Astrocyte of the cerebellum (primary cell): Measurements from ENCODE around the gene PTRH2.
"Not testable (repeated sequence)": the region's sequence is repeated elsewhere in the genome, so short reads cannot be mapped to it uniquely, and the experiment has no call there.

Experiments
- DNase-seq: peaks from one replicate; pipeline ENCODE4 v3.0.0-alpha.2; 2011; ENCODE audit warnings: low read depth
- H3K4me3 ChIP-seq: 2 replicates; pipeline ENCODE4 v1.5.1; 2011; ENCODE audit warnings: mild to moderate bottlenecking, low read depth, low read length, moderate library complexity
- CTCF ChIP-seq: IDR thresholded peaks from 2 replicates; pipeline ENCODE4 v1.5.1; 2012; ENCODE audit warnings: low read length, low read depth, moderate library complexity, mild to moderate bottlenecking; ENCODE audit errors: missing control alignments
- in situ Hi-C: cut with HindIII; loops from 2 replicates; pipeline ENCODE4 v1.10.0; 2017; ENCODE audit warnings: low sequenced_read_pairs

PTRH2 gene

GRCh38 chr17:59707149-59707970 lies at the start of gene PTRH2, which contains the start of gene VMP1:
PTRH2 (minus strand) TSS chr17:59707430; CDS start chr17:59697978, 9,452 bp downstream.
VMP1 (plus strand) TSS chr17:59707654; CDS start chr17:59731447, 23,793 bp downstream.
- in situ Hi-C loops, result no loop called here
- peak within 1 kb of the TSS; percentile 96 for H3K4me3 ChIP-seq
- no peak for TF ChIP-seq CTCF

GRCh38 chr17:59756236-59756818 lies 49.1 kb upstream of the PTRH2 start:
- TF ChIP-seq CTCF, result no peak
- DNase-seq, result peak; percentile 82
- in situ Hi-C loops, result no loop called here
- no peak overlapping the region for H3K4me3 ChIP-seq

More at GRCh38 chr17:59707149-59707970, at the start of gene PTRH2, which contains the start of gene VMP1:
- peak; percentile 99 for DNase-seq

GRCh38 chr17:59755069-59755468 lies 47.8 kb upstream of the PTRH2 start:
- in situ Hi-C loops, H3K4me3 ChIP-seq, DNase-seq: not testable (repeated sequence)

- in situ Hi-C loops, result no loop called here
- peak; percentile 95 for DNase-seq
- no peak for TF ChIP-seq CTCF
- H3K4me3 ChIP-seq, result no peak overlapping the region
Measured at GRCh38 chr17:59754552-59754951, 47.3 kb upstream of the PTRH2 start.

- no peak overlapping the region for H3K4me3 ChIP-seq
- TF ChIP-seq CTCF, result peak; percentile 52
- peak; percentile 92 for DNase-seq
- in situ Hi-C loops, result no loop called here
Measured at GRCh38 chr17:59753522-59754467, 46.6 kb upstream of the PTRH2 start.

- in situ Hi-C loops, result no loop called here
Measured at GRCh38 chr17:59752922-59753321, 45.7 kb upstream of the PTRH2 start.

More at GRCh38 chr17:59752922-59753321, 45.7 kb upstream of the PTRH2 start:
- H3K4me3 ChIP-seq, result no peak overlapping the region
- no peak for DNase-seq
- TF ChIP-seq CTCF, result no peak
